Stomach (tissue), 4 donors: ENCODE measurements around the gene ARHGAP11A.
"Not testable (repeated sequence)": the region's sequence is repeated elsewhere in the genome, so short reads cannot be mapped to it uniquely, and the experiment has no call there.

Experiments
- EP300 ChIP-seq: sonication (generic); formaldehyde crosslinking; IDR thresholded peaks from one replicate; pipeline ENCODE4 v1.6.1; 2017; ENCODE audit warnings: antibody characterized with exemption
- TF ChIP-seq, protein P1 (sequence below), 7 experiments: fragments of 450-650 bp in 4 of 7; fragments of 200-600 bp in 3 of 7; sonication (generic) in 3 of 7; IDR thresholded peaks; one replicate each; pipeline ENCODE4 v1.5.1; 2016 to 2019; ENCODE audit warnings: antibody characterized with exemption in 7 of 7, control low read depth in 2 of 7, mild to moderate bottlenecking in 1 of 7

- not testable (repeated sequence) for TF ChIP-seq EP300
- TF ChIP-seq, protein P1, sequence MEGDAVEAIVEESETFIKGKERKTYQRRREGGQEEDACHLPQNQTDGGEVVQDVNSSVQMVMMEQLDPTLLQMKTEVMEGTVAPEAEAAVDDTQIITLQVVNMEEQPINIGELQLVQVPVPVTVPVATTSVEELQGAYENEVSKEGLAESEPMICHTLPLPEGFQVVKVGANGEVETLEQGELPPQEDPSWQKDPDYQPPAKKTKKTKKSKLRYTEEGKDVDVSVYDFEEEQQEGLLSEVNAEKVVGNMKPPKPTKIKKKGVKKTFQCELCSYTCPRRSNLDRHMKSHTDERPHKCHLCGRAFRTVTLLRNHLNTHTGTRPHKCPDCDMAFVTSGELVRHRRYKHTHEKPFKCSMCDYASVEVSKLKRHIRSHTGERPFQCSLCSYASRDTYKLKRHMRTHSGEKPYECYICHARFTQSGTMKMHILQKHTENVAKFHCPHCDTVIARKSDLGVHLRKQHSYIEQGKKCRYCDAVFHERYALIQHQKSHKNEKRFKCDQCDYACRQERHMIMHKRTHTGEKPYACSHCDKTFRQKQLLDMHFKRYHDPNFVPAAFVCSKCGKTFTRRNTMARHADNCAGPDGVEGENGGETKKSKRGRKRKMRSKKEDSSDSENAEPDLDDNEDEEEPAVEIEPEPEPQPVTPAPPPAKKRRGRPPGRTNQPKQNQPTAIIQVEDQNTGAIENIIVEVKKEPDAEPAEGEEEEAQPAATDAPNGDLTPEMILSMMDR (IDR thresholded peaks at IDR 0.05) = not testable (repeated sequence)
Measured at GRCh38 chr15:32609518-32609917, 5.8 kb upstream of the ARHGAP11A start.
